H9 (cell line): ENCODE results near the gene SORCS2. TPM values are rescaled to one million over a fixed set of nuclear protein-coding genes. Genes with fewer than 3 reads are reported as not detected.
A peak's percentile ranks its signal among the peaks of the same experiment; 100 is the strongest.

Experiments
- DNase-seq: peaks from one replicate; pipeline ENCODE4 v3.0.0-alpha.2; 2017
- H2AFZ ChIP-seq: one replicate; pipeline ENCODE4 v1.6.1; 2013; ENCODE audit warnings: mild to moderate bottlenecking, low read length, control low read depth, moderate library complexity
- H2AK5ac ChIP-seq: 2 replicates; pipeline ENCODE4 v1.6.1; 2013; ENCODE audit warnings: low read length, control low read depth, mixed read lengths; ENCODE audit not compliant: insufficient read length
- H2BK120ac ChIP-seq: one replicate; pipeline ENCODE4 v1.6.1; 2013; ENCODE audit warnings: low read depth, mild to moderate bottlenecking, low read length, control low read depth, inconsistent platforms; ENCODE audit not compliant: poor library complexity, severe bottlenecking
- H2BK12ac ChIP-seq: 2 replicates; pipeline ENCODE4 v1.6.1; 2013; ENCODE audit warnings: low read length, control low read depth, mixed read lengths, low read depth; ENCODE audit not compliant: insufficient read length
- H2BK15ac ChIP-seq: 2 replicates; pipeline ENCODE4 v1.6.1; 2013; ENCODE audit warnings: low read depth, low read length, control low read depth
- H2BK20ac ChIP-seq: one replicate; pipeline ENCODE4 v1.6.1; 2013; ENCODE audit warnings: low read depth, mild to moderate bottlenecking, low read length, control low read depth, inconsistent platforms; ENCODE audit not compliant: poor library complexity, severe bottlenecking
- H2BK5ac ChIP-seq: 2 replicates; pipeline ENCODE4 v1.6.1; 2013; ENCODE audit warnings: low read length, control low read depth, mixed read lengths; ENCODE audit not compliant: insufficient read length
- H3K14ac ChIP-seq: 2 replicates; pipeline ENCODE4 v1.6.1; 2013; ENCODE audit warnings: low read length, control low read depth; ENCODE audit not compliant: insufficient read depth
- H3K18ac ChIP-seq: 2 replicates; pipeline ENCODE4 v1.6.1; 2013; ENCODE audit warnings: low read depth, mild to moderate bottlenecking, mixed read lengths, low read length, control low read depth; ENCODE audit not compliant: insufficient read length
- H3K23ac ChIP-seq: 2 replicates; pipeline ENCODE4 v1.6.1; 2013; ENCODE audit warnings: low read length, control low read depth, mixed read lengths, low read depth; ENCODE audit not compliant: insufficient read length
- H3K23me2 ChIP-seq: 2 replicates; pipeline ENCODE4 v1.6.1; 2013; ENCODE audit warnings: low read depth, mild to moderate bottlenecking, mixed read lengths, low read length, control low read depth; ENCODE audit not compliant: insufficient read length, poor library complexity, severe bottlenecking
- H3K27ac ChIP-seq: 2 replicates; pipeline ENCODE4 v1.5.1; 2013; ENCODE audit warnings: low read length, control low read depth, mixed read lengths, low read depth; ENCODE audit not compliant: insufficient read length
- H3K27me3 ChIP-seq: 2 replicates; pipeline ENCODE4 v1.6.1; 2013; ENCODE audit warnings: low read length, control low read depth, inconsistent platforms; ENCODE audit not compliant: insufficient read depth
- H3K4ac ChIP-seq: 2 replicates; pipeline ENCODE4 v1.6.1; 2013; ENCODE audit warnings: low read depth, mild to moderate bottlenecking, control low read depth, inconsistent platforms, low read length, moderate library complexity
- H3K4me1 ChIP-seq: 2 replicates; pipeline ENCODE4 v1.6.1; 2013; ENCODE audit warnings: low read length, control low read depth, inconsistent platforms; ENCODE audit not compliant: insufficient read depth
- H3K4me2 ChIP-seq: 2 replicates; pipeline ENCODE4 v1.6.1; 2013; ENCODE audit warnings: low read length, control low read depth, mixed read lengths; ENCODE audit not compliant: insufficient read length, insufficient read depth
- H3K56ac ChIP-seq: 2 replicates; pipeline ENCODE4 v1.6.1; 2013; ENCODE audit warnings: low read depth, mild to moderate bottlenecking, mixed read lengths, low read length, control low read depth; ENCODE audit not compliant: insufficient read length
- H3K79me1 ChIP-seq: 2 replicates; pipeline ENCODE4 v1.6.1; 2013; ENCODE audit warnings: low read depth, mild to moderate bottlenecking, moderate library complexity, low read length, control low read depth, inconsistent platforms; ENCODE audit not compliant: insufficient read depth, poor library complexity, severe bottlenecking
- H3K79me2 ChIP-seq: 2 replicates; pipeline ENCODE4 v1.6.1; 2013; ENCODE audit warnings: low read length, control low read depth, inconsistent platforms; ENCODE audit not compliant: insufficient read depth
- H3K9ac ChIP-seq: 2 replicates; pipeline ENCODE4 v1.6.1; 2013; ENCODE audit warnings: low read length, control low read depth, mixed read lengths; ENCODE audit not compliant: insufficient read length; ENCODE audit errors: extremely low read depth
- H3K9me3 ChIP-seq: one replicate; pipeline ENCODE4 v1.6.1; 2013; ENCODE audit warnings: low read depth, low read length, inconsistent platforms; ENCODE audit not compliant: control insufficient read depth
- H3T11ph ChIP-seq: one replicate; pipeline ENCODE4 v1.6.1; 2013; ENCODE audit warnings: mild to moderate bottlenecking, low read length, control low read depth, inconsistent platforms
- H4K20me1 ChIP-seq: one replicate; pipeline ENCODE4 v1.6.1; 2013; ENCODE audit not compliant: control insufficient read depth, insufficient read length, insufficient read depth
- H4K5ac ChIP-seq: 2 replicates; pipeline ENCODE4 v1.6.1; 2013; ENCODE audit warnings: low read depth, mild to moderate bottlenecking, mixed read lengths, low read length, control low read depth; ENCODE audit not compliant: insufficient read length
- H4K8ac ChIP-seq: replicated peaks from 2 replicates; pipeline ENCODE4 v1.6.1; 2013; ENCODE audit warnings: low read length, control low read depth, mixed read lengths, low read depth; ENCODE audit not compliant: insufficient read length
- H4K91ac ChIP-seq: 2 replicates; pipeline ENCODE4 v1.6.1; 2013; ENCODE audit warnings: low read depth, mild to moderate bottlenecking, moderate library complexity, mixed read lengths, low read length, control low read depth; ENCODE audit not compliant: insufficient read length
- H3K27ac Mint-ChIP-seq, 3 experiments: 2 replicates in 2 of 3; 3 replicates in 1 of 3; pipeline ENCODE4 v1.8.0; 2020 to 2021; ENCODE audit warnings: mixed read lengths in 3 of 3, mild to moderate bottlenecking in 1 of 3, moderate library complexity in 1 of 3
- H3K27me3 Mint-ChIP-seq: 2 replicates; pipeline ENCODE4 v1.8.0; 2021; ENCODE audit warnings: low read depth, mild to moderate bottlenecking, moderate library complexity, mixed read lengths
- H3K36me3 Mint-ChIP-seq, 3 experiments: 2 replicates in 2 of 3; 3 replicates in 1 of 3; pipeline ENCODE4 v1.8.0; 2020 to 2021; ENCODE audit warnings: low read depth in 3 of 3, mixed read lengths in 3 of 3; ENCODE audit not compliant: insufficient read depth in 1 of 3
- H3K4me1 Mint-ChIP-seq, 2 experiments: 2 replicates each; pipeline ENCODE4 v1.8.0; 2020; ENCODE audit warnings: mixed read lengths in 2 of 2
- H3K4me3 Mint-ChIP-seq, 2 experiments: 2 replicates in 1 of 2; 3 replicates in 1 of 2; pipeline ENCODE4 v1.8.0; 2020 to 2021; ENCODE audit warnings: mild to moderate bottlenecking in 2 of 2, mixed read lengths in 2 of 2, moderate library complexity in 1 of 2
- H3K9me3 Mint-ChIP-seq, 2 experiments: 2 replicates in 1 of 2; 3 replicates in 1 of 2; pipeline ENCODE4 v1.8.0; 2020; ENCODE audit warnings: mild to moderate bottlenecking in 2 of 2, mixed read lengths in 2 of 2, moderate library complexity in 1 of 2
- CTCF ChIP-seq: fragments of 200-600 bp; sonication (generic); conservative IDR thresholded peaks from 3 replicates; pipeline ENCODE4 v1.8.0; 2021; ENCODE audit warnings: antibody characterized with exemption, mild to moderate bottlenecking
- WGBS: extraction: QIAGEN DNeasy Blood & Tissue Kit; methylation state at CpG from one replicate; pipeline ENCODE4 v1.1.7; 2013; ENCODE audit warnings: missing lambda C conversion rate, low lambda C conversion rate, mixed read lengths; ENCODE audit not compliant: insufficient read length; ENCODE audit errors: extremely low coverage; 5-methylcytosine and 5-hydroxymethylcytosine counted together
- total RNA-seq: library from RNA; stranded (reverse); gene quantifications from 2 replicates; pipeline ENCODE4 v1.2.1, GENCODE V29; 2021

Gene SORCS2
- total RNA-seq, 1 experiment from 2014 or later, result 0.57 TPM

- no peak overlapping the region; a peak in 1 of 5 replicates for H3K4me3 Mint-ChIP-seq
- H3K4me1 Mint-ChIP-seq, result peaks cover 36 to 49% of the 10 kb centered on the region in 2 experiments
- H3K27me3 Mint-ChIP-seq, result no peaks in the 10 kb centered on the region
- H2AK5ac ChIP-seq, result no peak overlapping the region
- H3K4ac ChIP-seq, result no peak overlapping the region
- H4K5ac ChIP-seq, result no peak overlapping the region
- H4K91ac ChIP-seq, result no peak overlapping the region
- H3K9ac ChIP-seq, result no peak overlapping the region
- no peaks in the 10 kb centered on the region for H3K4me1 ChIP-seq
- H4K8ac ChIP-seq, result no peak overlapping the region
- peak overlapping the region in 2 of 3 experiments; percentile 43 to 75; a peak in 4 of 7 replicates for H3K27ac Mint-ChIP-seq
- H2BK120ac ChIP-seq, result no peak overlapping the region
- H3K79me1 ChIP-seq, result no peaks in the 10 kb centered on the region
- no CpG with 5 or more reads among the region's 31 CpGs for WGBS
- H2BK5ac ChIP-seq, result no peak overlapping the region
- H3K14ac ChIP-seq, result no peak overlapping the region; the same call in 1 of the 2 replicates
- H2BK20ac ChIP-seq, result no peak overlapping the region
- no peak overlapping the region for H3T11ph ChIP-seq
- H3K4me2 ChIP-seq, result no peak overlapping the region
- DNase-seq, result peak; percentile 28
- no peak for TF ChIP-seq CTCF
- H3K36me3 Mint-ChIP-seq, result peaks cover 8 to 27% (median 21%) of the 10 kb centered on the region in 3 experiments
- H2BK12ac ChIP-seq, result no peak overlapping the region
- H3K56ac ChIP-seq, result no peak overlapping the region
- H3K23ac ChIP-seq, result no peak overlapping the region
- no peaks in the 10 kb centered on the region for H3K79me2 ChIP-seq
- no peak overlapping the region for H3K27ac ChIP-seq
- H4K20me1 ChIP-seq, result no peaks in the 10 kb centered on the region
- no peak overlapping the region for H2BK15ac ChIP-seq
- H3K27me3 ChIP-seq, result no peaks in the 10 kb centered on the region
- no peak overlapping the region for H3K18ac ChIP-seq
- H3K9me3 ChIP-seq, result no peaks in the 10 kb centered on the region
- no peak overlapping the region for H2AFZ ChIP-seq
- no peaks in the 10 kb centered on the region for H3K23me2 ChIP-seq
- H3K9me3 Mint-ChIP-seq, result no peaks in the 10 kb centered on the region
Measured at GRCh38 chr4:7772711-7773385, 580.5 kb downstream of the SORCS2 start.
